Smooth muscle cell (in vitro differentiated cells): Measurements from ENCODE around the gene COBLL1. TPM values are rescaled to one million over a fixed set of nuclear protein-coding genes. Genes with fewer than 3 reads are reported as not detected.

Experiments
- DNase-seq: peaks from one replicate; lab custom pipeline; 2025; ENCODE audit not compliant: unreplicated experiment; lab: John Stamatoyannopoulos, UW
- H2AFZ ChIP-seq: fragments of 200-600 bp; sonication (generic); 2 replicates; pipeline ENCODE4 v1.6.0; 2016; ENCODE audit warnings: antibody characterized with exemption, low read depth, mild to moderate bottlenecking
- H3F3A ChIP-seq: fragments of 200-600 bp; sonication (generic); 2 replicates; pipeline ENCODE4 v1.6.0; 2017; ENCODE audit warnings: antibody characterized with exemption, low read depth
- H3K27ac ChIP-seq: fragments of 200-600 bp; sonication (generic); 2 replicates; pipeline ENCODE4 v1.5.1; 2016; ENCODE audit warnings: low read depth, mild to moderate bottlenecking
- H3K27me3 ChIP-seq: fragments of 200-600 bp; sonication (generic); 2 replicates; pipeline ENCODE4 v1.6.1; 2016; ENCODE audit warnings: low read depth, mild to moderate bottlenecking
- H3K36me3 ChIP-seq: fragments of 200-600 bp; sonication (generic); 2 replicates; pipeline ENCODE4 v1.5.1; 2016; ENCODE audit warnings: low read depth
- H3K4me1 ChIP-seq: fragments of 200-600 bp; sonication (generic); 2 replicates; pipeline ENCODE4 v1.5.1; 2016; ENCODE audit warnings: low read depth
- H3K4me2 ChIP-seq: fragments of 200-600 bp; sonication (generic); 2 replicates; pipeline ENCODE4 v1.6.0; 2016; ENCODE audit warnings: mild to moderate bottlenecking
- H3K4me3 ChIP-seq: fragments of 200-600 bp; sonication (generic); 2 replicates; pipeline ENCODE4 v1.5.1; 2016; ENCODE audit warnings: mild to moderate bottlenecking
- H3K79me2 ChIP-seq: fragments of 200-600 bp; sonication (generic); 2 replicates; pipeline ENCODE4 v1.6.0; 2016; ENCODE audit warnings: low read depth, mild to moderate bottlenecking
- H3K9ac ChIP-seq: fragments of 200-600 bp; sonication (generic); 2 replicates; pipeline ENCODE4 v1.6.0; 2016; ENCODE audit warnings: low read depth
- H3K9me3 ChIP-seq: fragments of 200-600 bp; sonication (generic); replicated peaks from 2 replicates; pipeline ENCODE4 v1.5.1; 2016; ENCODE audit warnings: low read depth
- H4K20me1 ChIP-seq: fragments of 200-600 bp; sonication (generic); 2 replicates; pipeline ENCODE4 v1.6.0; 2016; ENCODE audit warnings: low read depth
- WGBS: methylation state at CpG from one replicate; pipeline ENCODE4 v1.1.7; 2016; ENCODE audit warnings: low lambda C conversion rate; 5-methylcytosine and 5-hydroxymethylcytosine counted together
- polyA plus RNA-seq: library from polyadenylated mRNA; unstranded; fragments of >200 nt; fragmentation: Nextera tagmentation; extraction: Ambion mirVana; gene quantifications from 2 replicates; pipeline ENCODE4 v1.2.1, GENCODE V29; 2016
- total RNA-seq: library from RNA; depleted of rRNA; stranded (reverse); fragments of >200 nt; gene quantifications from 2 replicates; pipeline ENCODE4 v1.2.3, GENCODE V29; 2014
- TF ChIP-seq, protein P1 (sequence below): fragments of 200-600 bp; sonication (generic); IDR thresholded peaks from 2 replicates; pipeline ENCODE4 v1.5.1; 2017; ENCODE audit warnings: borderline replicate concordance, mild to moderate bottlenecking, antibody characterized with exemption; ENCODE audit not compliant: insufficient read depth, poor library complexity, severe bottlenecking

The COBLL1 gene
- total and polyA plus RNA-seq, 2 experiments from 2014 or later = 5.2 to 17.4 TPM

GRCh38 chr2:164690361-164690760 lies 151.3 kb downstream of the COBLL1 start:
- DNase-seq = no peak
- Histone ChIP-seq H3K4me1 (no peaks in the 10 kb centered on the region), H4K20me1 (no peaks in the 10 kb centered on the region), H3K9ac (no peak overlapping the region), H2AFZ (no peak overlapping the region), H3K27ac (no peak overlapping the region), H3K4me2 (no peak overlapping the region), H3F3A (no peaks in the 10 kb centered on the region), H3K27me3 (no peaks in the 10 kb centered on the region), H3K9me3 (no peaks in the 10 kb centered on the region), H3K4me3 (no peak overlapping the region), H3K79me2 (no peaks in the 10 kb centered on the region), H3K36me3 (no peaks in the 10 kb centered on the region)
- TF ChIP-seq, protein P1, sequence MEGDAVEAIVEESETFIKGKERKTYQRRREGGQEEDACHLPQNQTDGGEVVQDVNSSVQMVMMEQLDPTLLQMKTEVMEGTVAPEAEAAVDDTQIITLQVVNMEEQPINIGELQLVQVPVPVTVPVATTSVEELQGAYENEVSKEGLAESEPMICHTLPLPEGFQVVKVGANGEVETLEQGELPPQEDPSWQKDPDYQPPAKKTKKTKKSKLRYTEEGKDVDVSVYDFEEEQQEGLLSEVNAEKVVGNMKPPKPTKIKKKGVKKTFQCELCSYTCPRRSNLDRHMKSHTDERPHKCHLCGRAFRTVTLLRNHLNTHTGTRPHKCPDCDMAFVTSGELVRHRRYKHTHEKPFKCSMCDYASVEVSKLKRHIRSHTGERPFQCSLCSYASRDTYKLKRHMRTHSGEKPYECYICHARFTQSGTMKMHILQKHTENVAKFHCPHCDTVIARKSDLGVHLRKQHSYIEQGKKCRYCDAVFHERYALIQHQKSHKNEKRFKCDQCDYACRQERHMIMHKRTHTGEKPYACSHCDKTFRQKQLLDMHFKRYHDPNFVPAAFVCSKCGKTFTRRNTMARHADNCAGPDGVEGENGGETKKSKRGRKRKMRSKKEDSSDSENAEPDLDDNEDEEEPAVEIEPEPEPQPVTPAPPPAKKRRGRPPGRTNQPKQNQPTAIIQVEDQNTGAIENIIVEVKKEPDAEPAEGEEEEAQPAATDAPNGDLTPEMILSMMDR = no peak
- WGBS = 100% methylated on average over 2 of the region's 2 CpGs

DNA sequence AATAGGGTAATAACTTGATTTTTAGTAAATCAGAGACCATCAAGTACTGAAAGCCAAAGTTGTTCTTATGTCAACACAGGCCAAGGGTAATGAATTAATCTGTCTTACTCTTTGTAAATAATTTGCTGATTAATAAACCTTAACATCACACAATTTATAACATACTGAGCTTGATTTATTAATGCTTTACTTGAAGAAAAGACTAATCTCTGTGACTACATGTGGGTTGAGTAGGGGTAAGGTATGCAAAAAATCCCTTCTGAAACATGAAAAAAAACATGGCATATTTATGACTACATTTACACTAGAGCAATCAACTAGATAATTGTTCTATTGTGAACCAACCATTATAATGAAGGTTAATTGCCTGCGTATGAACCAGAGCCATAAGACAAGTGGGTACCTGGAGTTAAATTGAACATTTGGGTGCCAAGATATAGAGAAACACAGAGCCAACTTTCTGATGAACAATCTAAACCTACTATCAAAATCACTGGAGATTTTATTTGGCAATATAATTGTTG lies 152.7 kb downstream of the COBLL1 start:
- Histone ChIP-seq H2AFZ (no peak overlapping the region), H3K27me3 (no peaks in the 10 kb centered on the region), H3K4me3 (no peak overlapping the region), H3K27ac (no peak overlapping the region), H4K20me1 (no peaks in the 10 kb centered on the region), H3K9me3 (no peaks in the 10 kb centered on the region), H3K4me1 (no peaks in the 10 kb centered on the region), H3K36me3 (no peaks in the 10 kb centered on the region), H3F3A (no peaks in the 10 kb centered on the region), H3K9ac (no peak overlapping the region), H3K79me2 (no peaks in the 10 kb centered on the region), H3K4me2 (no peak overlapping the region)
- no peak for DNase-seq
- TF ChIP-seq, protein P1 = no peak
- WGBS = 88% methylated on average over 1 of the region's 1 CpG

- no peaks in the 10 kb centered on the region for H3K79me2 ChIP-seq
- H4K20me1 ChIP-seq = no peaks in the 10 kb centered on the region
- H3K36me3 ChIP-seq = no peaks in the 10 kb centered on the region
- no peak overlapping the region for H3K27ac ChIP-seq
- H3K9me3 ChIP-seq = no peaks in the 10 kb centered on the region
- TF ChIP-seq, protein P1 = no peak
- no peaks in the 10 kb centered on the region for H3K4me1 ChIP-seq
- no peak for DNase-seq
- no peak overlapping the region for H2AFZ ChIP-seq
- no peak overlapping the region for H3K4me2 ChIP-seq
- no peak overlapping the region for H3K4me3 ChIP-seq
- 82% methylated on average over 1 of the region's 1 CpG for WGBS
- no peaks in the 10 kb centered on the region for H3F3A ChIP-seq
- no peaks in the 10 kb centered on the region for H3K27me3 ChIP-seq
- no peak overlapping the region for H3K9ac ChIP-seq
These were observed 160.6 kb downstream of the COBLL1 start for GRCh38 chr2:164681009-164681408.

GRCh38 chr2:164678631-164679149 lies 162.9 kb downstream of the COBLL1 start:
- 97% methylated on average over 4 of the region's 4 CpGs for WGBS
- Histone ChIP-seq H4K20me1 (no peaks in the 10 kb centered on the region), H3K4me3 (no peak overlapping the region), H3K9me3 (no peaks in the 10 kb centered on the region), H2AFZ (no peak overlapping the region), H3K27me3 (no peaks in the 10 kb centered on the region), H3K4me2 (no peak overlapping the region), H3K27ac (no peak overlapping the region), H3K9ac (no peak overlapping the region), H3F3A (no peaks in the 10 kb centered on the region), H3K36me3 (no peaks in the 10 kb centered on the region), H3K4me1 (no peaks in the 10 kb centered on the region), H3K79me2 (no peaks in the 10 kb centered on the region)
- no peak for DNase-seq
- TF ChIP-seq, protein P1 = no peak
